Stomach smooth muscle (tissue), 2 donors: ENCODE results near the gene PPP4C.
A peak's percentile ranks its signal among the peaks of the same experiment; 100 is the strongest.

ENCODE experiments used
- H3K27ac ChIP-seq: one replicate; pipeline ENCODE4 v1.7.0; 2013; ENCODE audit warnings: mild to moderate bottlenecking, low read length, inconsistent platforms
- H3K27me3 ChIP-seq, 2 donors: one replicate each; pipeline ENCODE4 v1.7.0; 2013; ENCODE audit warnings: low read length in 2 of 2; ENCODE audit not compliant: insufficient read depth in 2 of 2, control insufficient read depth in 1 of 2
- H3K36me3 ChIP-seq, 2 donors: one replicate each; pipeline ENCODE4 v1.7.0; 2013; ENCODE audit warnings: low read length in 2 of 2; ENCODE audit not compliant: control insufficient read depth in 2 of 2, insufficient read depth in 2 of 2
- H3K4me1 ChIP-seq: one replicate; pipeline ENCODE4 v1.7.0; 2013; ENCODE audit warnings: low read length; ENCODE audit not compliant: control insufficient read depth, insufficient read depth
- H3K4me3 ChIP-seq, 2 donors: one replicate each; pipeline ENCODE4 v1.7.0; 2013; ENCODE audit warnings: low read length in 2 of 2
- H3K9ac ChIP-seq, 2 donors: one replicate each; pipeline ENCODE4 v1.7.0; 2013; ENCODE audit warnings: low read length in 2 of 2, mild to moderate bottlenecking in 1 of 2
- H3K9me3 ChIP-seq, 2 donors: one replicate each; pipeline ENCODE4 v1.7.0; 2013; ENCODE audit warnings: low read length in 2 of 2; ENCODE audit not compliant: control insufficient read depth in 2 of 2
- donor health status: healthy.
- donor health status: Pancreatic carcinoma.

Gene PPP4C

GRCh38 chr16:30060346-30060745 lies 15.4 kb upstream of the PPP4C start:
- H3K36me3 ChIP-seq, result no peaks in the 10 kb centered on the region
- H3K27ac ChIP-seq, result no peak overlapping the region
- H3K9ac ChIP-seq, result peak overlapping the region in 1 of 2 donors; percentile 38
- H3K27me3 ChIP-seq, result no peaks in the 10 kb centered on the region
- no peaks in the 10 kb centered on the region for H3K9me3 ChIP-seq
- H3K4me3 ChIP-seq, result no peak overlapping the region
- peaks cover 35% of the 10 kb centered on the region for H3K4me1 ChIP-seq

GRCh38 chr16:30060836-30061554 lies 14.8 kb upstream of the PPP4C start:
- H3K4me1 ChIP-seq, result peaks cover 35% of the 10 kb centered on the region
- no peaks in the 10 kb centered on the region for H3K9me3 ChIP-seq
- H3K4me3 ChIP-seq, result no peak overlapping the region
- no peaks in the 10 kb centered on the region for H3K27me3 ChIP-seq
- peak overlapping the region in 1 of 2 donors; percentile 47 for H3K9ac ChIP-seq
- H3K36me3 ChIP-seq, result no peaks in the 10 kb centered on the region
- H3K27ac ChIP-seq, result no peak overlapping the region

GRCh38 chr16:30063278-30063892 lies 12.4 kb upstream of the PPP4C start:
- peak overlapping the region; percentile 86 to 97 for H3K4me3 ChIP-seq
- H3K4me1 ChIP-seq, result peaks cover 56% of the 10 kb centered on the region
- H3K27ac ChIP-seq, result peak overlapping the region; percentile 99
- H3K9me3 ChIP-seq, result no peaks in the 10 kb centered on the region
- H3K27me3 ChIP-seq, result no peaks in the 10 kb centered on the region
- peaks cover 10 to 13% of the 10 kb centered on the region in 2 donors for H3K36me3 ChIP-seq
- H3K9ac ChIP-seq, result peak overlapping the region; percentile 94 to 98

GRCh38 chr16:30063893-30064728 lies 11.7 kb upstream of the PPP4C start:
- Histone ChIP-seq H3K4me1 (peaks cover 63% of the 10 kb centered on the region), H3K4me3 (peak overlapping the region; percentile 86 to 97), H3K36me3 (peaks cover 17 to 20% of the 10 kb centered on the region in 2 donors), H3K9ac (peak overlapping the region; percentile 94 to 98), H3K27me3 (no peaks in the 10 kb centered on the region), H3K9me3 (no peaks in the 10 kb centered on the region), H3K27ac (peak overlapping the region; percentile 99)

- H3K36me3 ChIP-seq, result peaks cover 24 to 26% of the 10 kb centered on the region in 2 donors
- peak overlapping the region; percentile 86 to 97 for H3K4me3 ChIP-seq
- H3K27me3 ChIP-seq, result no peaks in the 10 kb centered on the region
- H3K4me1 ChIP-seq, result peaks cover 69% of the 10 kb centered on the region
- no peaks in the 10 kb centered on the region for H3K9me3 ChIP-seq
- peak overlapping the region; percentile 94 to 98 for H3K9ac ChIP-seq
- peak overlapping the region; percentile 99 for H3K27ac ChIP-seq
Observed at GRCh38 chr16:30064729-30065101, 11.1 kb upstream of the PPP4C start.

- Histone ChIP-seq H3K4me3 (peak within 1 kb of the TSS; percentile 86 to 97), H3K9me3 (no peaks in the 10 kb centered on the region), H3K4me1 (peaks cover 70% of the 10 kb centered on the region), H3K9ac (peak within 1 kb of the TSS; percentile 94 to 98), H3K27ac (peak within 1 kb of the TSS; percentile 99), H3K27me3 (no peaks in the 10 kb centered on the region), H3K36me3 (peaks cover 25 to 30% of the 10 kb centered on the region in 2 donors)
Observed at GRCh38 chr16:30065102-30065942, 10.5 kb upstream of the PPP4C start, which contains the start of gene ALDOA. ALDOA (plus strand) TSS chr16:30065760; CDS start chr16:30066898, 1,138 bp downstream.

GRCh38 chr16:30065943-30066760 lies 9.6 kb upstream of the PPP4C start:
- Histone ChIP-seq H3K4me1 (peaks cover 68% of the 10 kb centered on the region), H3K27ac (peak overlapping the region; percentile 99), H3K4me3 (peak overlapping the region; percentile 77 to 97), H3K9me3 (no peaks in the 10 kb centered on the region), H3K27me3 (no peaks in the 10 kb centered on the region), H3K36me3 (peaks cover 31 to 38% of the 10 kb centered on the region in 2 donors), H3K9ac (peak overlapping the region; percentile 90 to 94)

- Histone ChIP-seq H3K4me3 (peak overlapping the region; percentile 77 to 97), H3K36me3 (peaks cover 35 to 42% of the 10 kb centered on the region in 2 donors), H3K9ac (peak overlapping the region; percentile 90 to 94), H3K4me1 (peaks cover 68% of the 10 kb centered on the region), H3K27ac (peak overlapping the region; percentile 99), H3K27me3 (no peaks in the 10 kb centered on the region), H3K9me3 (no peaks in the 10 kb centered on the region)
Observed at GRCh38 chr16:30066761-30067583, 8.8 kb upstream of the PPP4C start.

- peaks cover 68% of the 10 kb centered on the region for H3K4me1 ChIP-seq
- peaks cover 39 to 44% of the 10 kb centered on the region in 2 donors for H3K36me3 ChIP-seq
- H3K27me3 ChIP-seq, result no peaks in the 10 kb centered on the region
- no peaks in the 10 kb centered on the region for H3K9me3 ChIP-seq
- peak overlapping the region; percentile 77 to 97 for H3K4me3 ChIP-seq
- H3K27ac ChIP-seq, result peak overlapping the region; percentile 99
- peak overlapping the region; percentile 90 to 94 for H3K9ac ChIP-seq
Observed at GRCh38 chr16:30067584-30067916, 8.2 kb upstream of the PPP4C start.
